ENCODE measurements around the gene RSPH3. TPM values are rescaled to one million over a fixed set of nuclear protein-coding genes. Genes with fewer than 3 reads are reported as not detected.
"Not testable (repeated sequence)": the region's sequence is repeated elsewhere in the genome, so short reads cannot be mapped to it uniquely, and the experiment has no call there.

RSPH3 gene
- total and polyA plus RNA-seq, 7 experiments from 2014 or later: 1.3 to 3.6 (median 2.4) TPM

DNA sequence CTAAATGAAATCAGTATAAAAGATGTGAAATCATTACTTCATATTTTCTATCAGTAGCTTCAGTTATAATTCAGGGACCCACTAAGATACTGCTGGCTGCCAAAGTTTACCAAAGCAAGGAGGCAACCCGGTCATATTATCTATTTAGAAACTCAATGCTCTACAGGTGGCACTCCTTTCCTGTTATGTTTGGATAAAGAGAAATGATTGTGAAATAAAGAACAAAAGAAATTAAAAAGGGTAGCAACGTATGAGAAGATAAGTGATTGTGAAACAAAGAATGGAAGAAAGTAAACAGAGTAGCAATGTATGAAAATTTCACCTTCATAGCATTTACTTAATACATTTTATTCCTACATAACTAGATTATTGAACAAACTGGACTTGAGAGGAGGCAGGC lies 45.2 kb downstream of the RSPH3 start:
- ChIA-PET POLR2A (interaction anchor here (1.1 kb wide), 1 partner anchor 101 kb away, joined by 3 read pairs; no protein-coding TSS in a partner anchor), CTCF (interaction anchor here (0.6 kb wide), 1 partner anchor 97 kb away, joined by 5 read pairs; no protein-coding TSS in a partner anchor)
- Histone ChIP-seq H3K27me3 (ENCODE audit: control insufficient read depth in 2 of 2, insufficient read depth in 2 of 2, low read length in 2 of 2) (no peaks in the 10 kb centered on the region), H3K36me3 (ENCODE audit: control insufficient read depth in 2 of 3, insufficient read depth in 3 of 3, low read length in 3 of 3) (no peaks in the 10 kb centered on the region), H3K4me3 (ENCODE audit: low read length) (no peak overlapping the region), H3K4me1 (ENCODE audit: control insufficient read depth in 2 of 2, insufficient read depth in 2 of 2, low read length in 2 of 2) (no peaks in the 10 kb centered on the region), H3K9me3 (ENCODE audit: control insufficient read depth in 2 of 3, low read length in 3 of 3) (no peaks in the 10 kb centered on the region), H3K27ac (ENCODE audit: low read depth, low read length) (no peak overlapping the region)
- Mint-ChIP-seq H3K4me3 (peak overlapping the region in 2 of 10 donors; percentile 20 to 42), H3K9me3 (peaks cover 0 to 4% (median 0%) of the 10 kb centered on the region in 11 donors), H3K27me3 (peaks cover 0 to 21% (median 0%) of the 10 kb centered on the region in 5 donors), H3K27ac (peak overlapping the region in 3 of 9 donors; percentile 55 to 80 (median 65)), H3K36me3 (peaks cover 0 to 6% (median 3%) of the 10 kb centered on the region in 5 donors), H3K4me1 (peaks cover 0 to 13% (median 0%) of the 10 kb centered on the region in 7 donors)
- ATAC-seq (no peak), DNase-seq (no peak)
- intact Hi-C loops (cut with micrococcal nuclease): no loop called here

GRCh38 chr6:158952011-158952410 lies 48.0 kb downstream of the RSPH3 start:
- POLR2A ChIA-PET; H3K4me3 Mint-ChIP-seq; H3K36me3 ChIP-seq (ENCODE audit: control insufficient read depth in 2 of 3, insufficient read depth in 3 of 3, low read length in 3 of 3); H3K9me3 ChIP-seq (ENCODE audit: control insufficient read depth in 2 of 3, low read length in 3 of 3); CTCF ChIA-PET; H3K36me3 Mint-ChIP-seq; H3K27me3 ChIP-seq (ENCODE audit: control insufficient read depth in 2 of 2, insufficient read depth in 2 of 2, low read length in 2 of 2); ATAC-seq; H3K27ac ChIP-seq (ENCODE audit: low read depth, low read length); DNase-seq; H3K9me3 Mint-ChIP-seq; H3K4me3 ChIP-seq (ENCODE audit: low read length); H3K4me1 ChIP-seq (ENCODE audit: control insufficient read depth in 2 of 2, insufficient read depth in 2 of 2, low read length in 2 of 2); intact Hi-C loops (cut with micrococcal nuclease): not testable (repeated sequence)
- H3K4me1 Mint-ChIP-seq: peaks cover 0 to 13% (median 0%) of the 10 kb centered on the region in 7 donors
- peak overlapping the region in 1 of 9 donors; percentile 54 for H3K27ac Mint-ChIP-seq
- peaks cover 0 to 32% (median 0%) of the 10 kb centered on the region in 5 donors for H3K27me3 Mint-ChIP-seq

DNA sequence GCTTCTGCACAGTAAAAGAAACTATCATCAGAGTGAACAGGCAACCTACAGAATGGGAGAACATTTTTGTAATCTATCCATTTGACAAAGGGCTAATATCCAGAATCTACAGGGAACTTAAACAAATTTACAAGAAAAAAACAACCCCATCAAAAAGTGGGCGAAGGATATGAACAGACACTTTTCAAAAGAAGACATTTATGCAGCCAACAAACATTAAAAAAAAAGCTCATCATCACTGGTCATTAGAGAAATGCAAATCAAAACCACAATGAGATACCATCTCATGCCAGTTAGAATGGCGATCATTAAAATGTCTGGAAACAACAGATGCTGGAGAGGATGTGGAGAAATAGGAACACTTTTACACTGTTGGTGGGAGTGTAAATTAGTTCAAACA lies 48.4 kb downstream of the RSPH3 start:
- H3K4me1 Mint-ChIP-seq: peaks cover 0 to 13% (median 0%) of the 10 kb centered on the region in 7 donors
- H3K9me3 Mint-ChIP-seq; H3K27ac ChIP-seq (ENCODE audit: low read depth, low read length); H3K4me3 ChIP-seq (ENCODE audit: low read length); H3K27me3 ChIP-seq (ENCODE audit: control insufficient read depth in 2 of 2, insufficient read depth in 2 of 2, low read length in 2 of 2); DNase-seq; H3K27ac Mint-ChIP-seq; H3K36me3 ChIP-seq (ENCODE audit: control insufficient read depth in 2 of 3, insufficient read depth in 3 of 3, low read length in 3 of 3); H3K4me3 Mint-ChIP-seq; intact Hi-C loops (cut with micrococcal nuclease); H3K36me3 Mint-ChIP-seq; H3K9me3 ChIP-seq (ENCODE audit: control insufficient read depth in 2 of 3, low read length in 3 of 3); POLR2A ChIA-PET; H3K4me1 ChIP-seq (ENCODE audit: control insufficient read depth in 2 of 2, insufficient read depth in 2 of 2, low read length in 2 of 2); ATAC-seq: not testable (repeated sequence)
- CTCF ChIA-PET: interaction anchor here (1.1 kb wide), 1 partner anchor 272 kb away, joined by 3 read pairs; no protein-coding TSS in a partner anchor
- peaks cover 0 to 34% (median 0%) of the 10 kb centered on the region in 5 donors for H3K27me3 Mint-ChIP-seq

DNA sequence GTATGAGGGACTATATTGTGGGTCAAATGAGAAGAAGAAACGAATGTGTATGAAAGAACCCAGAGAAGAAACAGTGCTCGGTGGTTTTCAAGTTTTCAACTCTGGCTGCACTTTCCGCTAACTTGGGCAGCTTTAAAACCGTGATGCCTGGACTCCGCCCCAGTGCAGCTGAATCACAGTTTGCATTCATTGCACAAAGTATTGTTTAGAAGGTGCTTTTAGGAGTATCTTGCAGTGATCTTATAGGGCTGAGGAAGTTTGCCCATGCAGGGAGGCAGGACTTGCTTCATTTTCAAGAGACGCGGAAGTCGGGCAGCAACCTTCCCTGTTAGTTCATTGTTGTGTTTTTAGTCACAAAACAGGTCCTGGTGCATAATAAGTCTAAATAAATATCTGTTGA lies 52.7 kb downstream of the RSPH3 start:
- H3K27ac Mint-ChIP-seq: no peak overlapping the region
- peaks cover 0 to 14% (median 5%) of the 10 kb centered on the region in 11 donors for H3K9me3 Mint-ChIP-seq
- H3K27me3 Mint-ChIP-seq: peaks cover 0 to 53% (median 4%) of the 10 kb centered on the region in 5 donors
- Histone ChIP-seq H3K27me3 (ENCODE audit: control insufficient read depth in 2 of 2, insufficient read depth in 2 of 2, low read length in 2 of 2) (no peaks in the 10 kb centered on the region), H3K36me3 (ENCODE audit: control insufficient read depth in 2 of 3, insufficient read depth in 3 of 3, low read length in 3 of 3) (no peaks in the 10 kb centered on the region), H3K9me3 (ENCODE audit: control insufficient read depth in 2 of 3, low read length in 3 of 3) (no peaks in the 10 kb centered on the region), H3K27ac (ENCODE audit: low read depth, low read length) (no peak overlapping the region), H3K4me3 (ENCODE audit: low read length) (no peak overlapping the region), H3K4me1 (ENCODE audit: control insufficient read depth in 2 of 2, insufficient read depth in 2 of 2, low read length in 2 of 2) (no peaks in the 10 kb centered on the region)
- no peak overlapping the region for H3K4me3 Mint-ChIP-seq
- H3K4me1 Mint-ChIP-seq: peaks cover 0 to 2% (median 0%) of the 10 kb centered on the region in 7 donors
- POLR2A ChIA-PET: no interaction called here
- intact Hi-C loops (cut with micrococcal nuclease): no loop called here
- H3K36me3 Mint-ChIP-seq: peaks cover 0 to 14% (median 3%) of the 10 kb centered on the region in 5 donors
- ATAC-seq (no peak), DNase-seq (no peak)
- CTCF ChIA-PET: no interaction called here

- POLR2A ChIA-PET: interaction anchor here (0.7 kb wide), 2 partner anchors 15 to 23 kb away, joined by 3 read pairs; no protein-coding TSS in a partner anchor
Measured at GRCh38 chr6:158943380-158944032, 56.5 kb downstream of the RSPH3 start.

GRCh38 chr6:158942349-158942748 lies 57.7 kb downstream of the RSPH3 start:
- Histone ChIP-seq H3K27me3 (ENCODE audit: control insufficient read depth in 2 of 2, insufficient read depth in 2 of 2, low read length in 2 of 2) (no peaks in the 10 kb centered on the region), H3K27ac (ENCODE audit: low read depth, low read length) (no peak overlapping the region), H3K4me1 (ENCODE audit: control insufficient read depth in 2 of 2, insufficient read depth in 2 of 2, low read length in 2 of 2) (peaks cover 0 to 4% of the 10 kb centered on the region in 2 donors), H3K4me3 (ENCODE audit: low read length) (no peak overlapping the region), H3K9me3 (ENCODE audit: control insufficient read depth in 2 of 3, low read length in 3 of 3) (no peaks in the 10 kb centered on the region), H3K36me3 (ENCODE audit: control insufficient read depth in 2 of 3, insufficient read depth in 3 of 3, low read length in 3 of 3) (no peaks in the 10 kb centered on the region)
- H3K36me3 Mint-ChIP-seq: peaks cover 0 to 8% (median 4%) of the 10 kb centered on the region in 5 donors
- peaks cover 0 to 49% (median 7%) of the 10 kb centered on the region in 5 donors for H3K27me3 Mint-ChIP-seq
- DNase-seq (no peak), ATAC-seq (no peak)
- peaks cover 10 to 18% (median 15%) of the 10 kb centered on the region in 7 donors for H3K4me1 Mint-ChIP-seq
- intact Hi-C loops (cut with micrococcal nuclease): no loop called here
- no peak overlapping the region for H3K4me3 Mint-ChIP-seq
- POLR2A ChIA-PET: interaction anchor here (0.6 kb wide), 1 partner anchor 251 kb away, joined by 5 read pairs; no protein-coding TSS in a partner anchor
- peak overlapping the region in 2 of 9 donors; percentile 28 to 44 for H3K27ac Mint-ChIP-seq
- H3K9me3 Mint-ChIP-seq: peaks cover 0 to 15% (median 7%) of the 10 kb centered on the region in 11 donors
- CTCF ChIA-PET: no interaction called here

More at GRCh38 chr6:158943380-158944032, 56.5 kb downstream of the RSPH3 start:
- H3K4me3 ChIP-seq (ENCODE audit: low read length): no peak overlapping the region
- Mint-ChIP-seq H3K27me3 (peaks cover 0 to 52% (median 7%) of the 10 kb centered on the region in 5 donors), H3K27ac (peak overlapping the region in 1 of 9 donors; percentile 28), H3K4me1 (peaks cover 9 to 14% (median 12%) of the 10 kb centered on the region in 7 donors), H3K36me3 (peaks cover 0 to 8% (median 4%) of the 10 kb centered on the region in 5 donors), H3K4me3 (no peak overlapping the region), H3K9me3 (peaks cover 0 to 15% (median 7%) of the 10 kb centered on the region in 11 donors)
- no peak for ATAC-seq
- no peak for DNase-seq
- no peaks in the 10 kb centered on the region for H3K9me3 ChIP-seq (ENCODE audit: control insufficient read depth in 2 of 3, low read length in 3 of 3)
- CTCF ChIA-PET: interaction anchor here (1.1 kb wide), 1 partner anchor 42 kb away, joined by 3 read pairs; no protein-coding TSS in a partner anchor
- H3K36me3 ChIP-seq (ENCODE audit: control insufficient read depth in 2 of 3, insufficient read depth in 3 of 3, low read length in 3 of 3): no peaks in the 10 kb centered on the region
- intact Hi-C loops (cut with micrococcal nuclease): no loop called here
- H3K27me3 ChIP-seq (ENCODE audit: control insufficient read depth in 2 of 2, insufficient read depth in 2 of 2, low read length in 2 of 2): no peaks in the 10 kb centered on the region
- no peak overlapping the region for H3K27ac ChIP-seq (ENCODE audit: low read depth, low read length)
- peaks cover 0 to under 1% of the 10 kb centered on the region in 2 donors for H3K4me1 ChIP-seq (ENCODE audit: control insufficient read depth in 2 of 2, insufficient read depth in 2 of 2, low read length in 2 of 2)
